Prostate gland (tissue), 2 donors: Measurements from ENCODE around the gene UCMA. TPM values are rescaled to one million over a fixed set of nuclear protein-coding genes. Genes with fewer than 3 reads are reported as not detected.

ENCODE experiments used
- DNase-seq: peaks from one replicate; pipeline ENCODE4 v3.0.0-alpha.2; 2019; ENCODE audit warnings: low spot score
- H3K27ac ChIP-seq, 2 donors: fragments of 200-600 bp; sonication (generic); 2 replicates each; pipeline ENCODE4 v1.5.1; 2017 to 2019
- H3K27me3 ChIP-seq: fragments of 200-600 bp; sonication (generic); replicated peaks from 2 replicates; pipeline ENCODE4 v1.5.1; 2019; ENCODE audit not compliant: insufficient read depth
- H3K36me3 ChIP-seq, 2 donors: fragments of 200-600 bp; sonication (generic); 1 replicate in 1 of 2; 2 replicates in 1 of 2; pipeline versions ENCODE4 v1.5.1 to v1.8.1; 2017 to 2019
- H3K4me1 ChIP-seq: fragments of 200-600 bp; sonication (generic); replicated peaks from 2 replicates; pipeline ENCODE4 v1.5.1; 2019
- H3K4me3 ChIP-seq, 2 donors: fragments of 200-600 bp; sonication (generic); 2 replicates each; pipeline ENCODE4 v1.5.1; 2017 to 2019
- H3K9me3 ChIP-seq: fragments of 200-600 bp; sonication (generic); 2 replicates; pipeline ENCODE4 v1.5.1; 2017
- CTCF ChIP-seq, 4 experiments: fragments of 200-600 bp in 2 of 4; fragments of 450-650 bp in 2 of 4; sonication (generic) in 2 of 4; IDR thresholded peaks; 1 replicate in 3 of 4; 2 replicates in 1 of 4; pipeline ENCODE4 v1.5.1; 2016 to 2019; ENCODE audit warnings: antibody characterized with exemption in 4 of 4, mild to moderate bottlenecking in 2 of 4, moderate library complexity in 2 of 4
- POLR2A ChIP-seq: fragments of 450-650 bp; IDR thresholded peaks from one replicate; pipeline ENCODE4 v1.6.1; 2016; ENCODE audit warnings: antibody characterized with exemption, mild to moderate bottlenecking
- POLR2AphosphoS5 ChIP-seq: sonication (generic); formaldehyde crosslinking; IDR thresholded peaks from one replicate; pipeline ENCODE4 v1.6.1; 2017; ENCODE audit warnings: antibody characterized with exemption
- WGBS: methylation state at CpG from one replicate; pipeline ENCODE4 v1.1.5; 2018; 5-methylcytosine and 5-hydroxymethylcytosine counted together
- intact Hi-C: fragments of 100-400 bp; cut with DNase I; formaldehyde crosslinking; loops from one replicate; pipeline ENCODE4 v1.14.2; 2022
- total RNA-seq, 2 donors: library from RNA; depleted of rRNA; stranded (reverse); fragments of >200 nt; gene quantifications; one replicate each; pipeline ENCODE4 v1.1.0, GENCODE V29; 2016

UCMA gene
- total RNA-seq, 2 donors from 2014 or later, result not detected

- DNase-seq, result no peak
- H3K27ac ChIP-seq, result no peak overlapping the region
- H3K4me1 ChIP-seq, result no peaks in the 10 kb centered on the region
- no peaks in the 10 kb centered on the region for H3K36me3 ChIP-seq
- H3K27me3 ChIP-seq, result no peaks in the 10 kb centered on the region
- H3K9me3 ChIP-seq, result no peaks in the 10 kb centered on the region
- intact Hi-C loops, result no loop called here
- WGBS, result 89% methylated on average over 9 of the region's 9 CpGs
- no peak overlapping the region for H3K4me3 ChIP-seq
- no peak for TF ChIP-seq POLR2A
- no peak for TF ChIP-seq POLR2AphosphoS5
- no peak for TF ChIP-seq CTCF (IDR thresholded peaks at IDR 0.05)
Observed at GRCh38 chr10:13206091-13206490, 28.1 kb downstream of the UCMA start.

GRCh38 chr10:13201132-13201531 lies 33.0 kb downstream of the UCMA start:
- TF ChIP-seq CTCF (IDR thresholded peaks at IDR 0.05) (no peak), POLR2AphosphoS5 (no peak), POLR2A (no peak)
- intact Hi-C loops, result no loop called here
- no peaks in the 10 kb centered on the region for H3K27me3 ChIP-seq
- H3K4me1 ChIP-seq, result no peaks in the 10 kb centered on the region
- no peak for DNase-seq
- 77% methylated on average over 6 of the region's 6 CpGs for WGBS
- H3K9me3 ChIP-seq, result no peaks in the 10 kb centered on the region
- no peak overlapping the region for H3K27ac ChIP-seq
- H3K36me3 ChIP-seq, result no peaks in the 10 kb centered on the region
- H3K4me3 ChIP-seq, result no peak overlapping the region

GRCh38 chr10:13195016-13195415 lies 39.2 kb downstream of the UCMA start:
- no peak overlapping the region for H3K4me3 ChIP-seq
- WGBS, result 91% methylated on average over 6 of the region's 6 CpGs
- DNase-seq, result no peak
- intact Hi-C loops, result no loop called here
- no peaks in the 10 kb centered on the region for H3K27me3 ChIP-seq
- TF ChIP-seq POLR2A (no peak), CTCF (IDR thresholded peaks at IDR 0.05) (no peak), POLR2AphosphoS5 (no peak)
- H3K36me3 ChIP-seq, result no peaks in the 10 kb centered on the region
- no peaks in the 10 kb centered on the region for H3K9me3 ChIP-seq
- H3K4me1 ChIP-seq, result no peaks in the 10 kb centered on the region
- no peak overlapping the region for H3K27ac ChIP-seq

- intact Hi-C loops, result no loop called here
Observed at GRCh38 chr10:13193637-13194036, 40.5 kb downstream of the UCMA start.

More at GRCh38 chr10:13193637-13194036, 40.5 kb downstream of the UCMA start:
- TF ChIP-seq POLR2AphosphoS5, result no peak
- no peak for TF ChIP-seq POLR2A
- no peak for TF ChIP-seq CTCF (IDR thresholded peaks at IDR 0.05)
- Histone ChIP-seq H3K4me1 (no peaks in the 10 kb centered on the region), H3K4me3 (no peak overlapping the region), H3K36me3 (no peaks in the 10 kb centered on the region), H3K9me3 (no peaks in the 10 kb centered on the region), H3K27me3 (no peaks in the 10 kb centered on the region), H3K27ac (no peak overlapping the region)
- 98% methylated on average over 7 of the region's 7 CpGs for WGBS
- no peak for DNase-seq
